ENCODE data around the gene LYZL6.

DNA sequence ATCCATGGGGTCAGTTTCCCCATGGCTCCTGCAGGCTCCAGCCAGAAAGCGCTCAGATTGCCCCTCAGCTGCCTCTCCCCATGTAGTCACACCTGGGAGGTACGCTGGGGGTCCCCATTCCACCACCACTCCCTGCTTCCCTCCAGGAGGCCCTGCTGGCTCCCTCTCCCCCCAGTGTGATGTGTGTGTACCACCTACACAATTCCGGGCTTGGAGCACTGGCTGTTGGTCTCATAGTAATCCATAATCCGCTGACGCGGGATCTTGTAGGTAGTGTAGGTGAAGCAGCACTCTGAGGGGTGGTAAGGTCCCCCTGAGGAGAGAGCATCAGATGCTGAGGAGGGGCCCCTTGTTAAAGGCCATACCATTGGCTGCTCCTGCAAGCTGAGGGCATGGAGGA, 40.6 kb upstream of the LYZL6 start:
- no peak for TF ChIP-seq POLR2A (IDR thresholded peaks at IDR 0.05)
- TF ChIP-seq, protein P1, sequence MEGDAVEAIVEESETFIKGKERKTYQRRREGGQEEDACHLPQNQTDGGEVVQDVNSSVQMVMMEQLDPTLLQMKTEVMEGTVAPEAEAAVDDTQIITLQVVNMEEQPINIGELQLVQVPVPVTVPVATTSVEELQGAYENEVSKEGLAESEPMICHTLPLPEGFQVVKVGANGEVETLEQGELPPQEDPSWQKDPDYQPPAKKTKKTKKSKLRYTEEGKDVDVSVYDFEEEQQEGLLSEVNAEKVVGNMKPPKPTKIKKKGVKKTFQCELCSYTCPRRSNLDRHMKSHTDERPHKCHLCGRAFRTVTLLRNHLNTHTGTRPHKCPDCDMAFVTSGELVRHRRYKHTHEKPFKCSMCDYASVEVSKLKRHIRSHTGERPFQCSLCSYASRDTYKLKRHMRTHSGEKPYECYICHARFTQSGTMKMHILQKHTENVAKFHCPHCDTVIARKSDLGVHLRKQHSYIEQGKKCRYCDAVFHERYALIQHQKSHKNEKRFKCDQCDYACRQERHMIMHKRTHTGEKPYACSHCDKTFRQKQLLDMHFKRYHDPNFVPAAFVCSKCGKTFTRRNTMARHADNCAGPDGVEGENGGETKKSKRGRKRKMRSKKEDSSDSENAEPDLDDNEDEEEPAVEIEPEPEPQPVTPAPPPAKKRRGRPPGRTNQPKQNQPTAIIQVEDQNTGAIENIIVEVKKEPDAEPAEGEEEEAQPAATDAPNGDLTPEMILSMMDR (IDR thresholded peaks at IDR 0.05 in 8 of 11, conservative IDR thresholded peaks at IDR 0.05 in 3 of 11), result no peak
